Epidermal melanocyte (primary cell): Measurements from ENCODE around the gene GRIK5.

Source experiments
- DNase-seq: peaks from one replicate; pipeline ENCODE4 v3.0.0; 2011; ENCODE audit warnings: low spot score; ENCODE audit not compliant: insufficient read length

GRIK5 gene

DNA sequence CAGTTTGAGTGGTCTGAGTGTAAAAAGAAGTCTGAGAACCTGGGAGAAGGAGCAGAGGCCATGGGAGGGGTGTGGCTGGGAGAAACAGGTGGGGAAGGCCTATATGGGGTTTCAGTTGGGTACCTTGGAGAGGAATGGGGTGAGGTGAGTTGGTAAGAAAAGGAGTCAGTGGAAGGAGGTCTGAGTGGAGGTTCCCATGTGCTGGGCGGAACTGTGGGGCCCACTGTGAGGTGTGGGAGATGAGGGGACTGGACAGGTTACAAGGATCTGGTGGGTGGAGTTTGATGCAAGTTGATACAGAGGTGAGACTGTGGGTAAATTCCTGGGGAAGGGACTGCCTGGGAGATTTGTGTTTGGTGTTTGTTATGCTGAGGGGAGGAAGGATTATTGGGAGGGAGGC is 8.1 kb upstream of the GRIK5 start:
- DNase-seq = no peak

DNA sequence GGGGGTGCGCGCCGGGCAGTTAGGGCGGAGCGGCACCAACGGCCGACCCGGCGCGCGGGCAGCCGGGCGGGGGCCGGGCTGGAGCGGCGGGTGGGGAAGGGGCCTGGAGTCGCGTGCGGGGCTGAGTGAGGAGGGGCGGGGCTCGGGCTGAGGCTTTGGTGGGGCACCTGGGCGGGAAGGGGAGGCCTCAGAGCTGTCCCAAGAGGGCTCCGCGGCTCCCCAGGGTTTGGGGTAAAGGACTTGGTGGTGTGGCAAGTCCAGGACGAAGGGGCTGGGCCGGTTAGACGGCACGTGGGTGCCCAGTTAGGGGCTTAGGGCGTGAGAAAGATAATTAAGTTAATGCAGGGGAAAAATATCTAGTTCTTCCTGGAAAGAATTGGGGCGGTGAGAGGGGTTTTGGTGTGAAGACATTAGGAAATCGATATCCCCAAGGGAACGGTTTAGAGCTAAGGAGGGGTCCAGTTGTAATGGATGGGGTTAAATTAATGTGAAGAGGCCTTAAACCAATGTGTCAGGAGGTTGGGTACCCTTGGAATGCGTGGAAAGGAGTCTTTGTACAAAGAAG is 6.5 kb upstream of the GRIK5 start:
- no peak for DNase-seq

DNA sequence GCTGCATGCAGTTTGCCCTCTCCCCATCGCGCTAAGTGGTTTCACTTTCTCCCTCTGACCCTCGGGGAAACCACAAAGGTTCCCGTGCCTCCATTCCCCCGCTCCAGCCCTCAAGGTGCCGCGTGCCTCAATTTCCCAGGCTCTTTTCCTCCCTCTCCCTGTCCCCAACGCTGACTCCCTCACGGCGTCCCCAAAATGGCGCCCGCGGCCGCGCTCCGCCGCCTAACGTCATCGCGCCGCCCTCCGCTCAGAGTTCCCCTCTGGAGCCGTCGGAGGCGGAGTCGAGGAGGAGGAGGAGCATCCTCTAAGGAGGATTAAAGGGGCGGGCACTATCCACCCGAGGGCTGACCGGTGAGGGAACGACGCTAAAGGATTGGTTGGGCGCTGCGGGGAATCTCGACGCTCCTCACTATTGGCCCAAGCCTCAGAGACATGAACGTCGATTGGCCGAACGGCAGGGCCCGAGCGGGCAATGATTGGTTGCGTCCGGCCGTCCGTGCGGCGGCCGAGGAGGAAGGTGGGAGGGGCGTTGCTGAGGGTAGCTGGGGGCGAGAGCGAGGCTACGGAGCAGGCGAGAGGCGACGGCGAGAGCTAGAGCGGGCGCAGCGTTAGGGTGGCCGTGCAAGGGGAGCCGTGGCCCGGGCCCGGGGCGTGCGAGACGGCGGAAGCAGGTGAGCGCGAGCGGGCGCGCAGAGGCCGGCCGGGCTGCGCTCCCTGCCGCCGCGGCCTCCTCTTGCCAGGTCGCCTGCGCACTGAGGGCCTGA is 5.8 kb upstream of the GRIK5 start, which contains the start of gene ZNF574:
TSS of gene ZNF574 (plus strand) at position 551 of the 764 bp plus-strand sequence. CDS start 2,441 bp downstream, outside the sequence.
- DNase-seq = peak; percentile 97

DNA sequence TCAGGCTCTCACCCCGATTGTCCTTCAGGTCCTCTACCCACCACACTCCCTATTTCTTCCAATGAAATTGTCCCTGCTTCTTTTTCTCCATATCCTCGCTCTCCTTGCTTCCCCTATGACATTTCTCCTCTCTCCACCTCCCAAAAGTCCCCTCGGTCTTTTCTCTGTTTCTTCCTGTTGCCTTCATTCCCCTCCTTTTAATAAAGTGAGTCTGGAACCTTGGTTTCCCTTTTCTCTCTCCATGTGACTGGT is 5.3 kb upstream of the GRIK5 start:
- peak; percentile 41 for DNase-seq

DNA sequence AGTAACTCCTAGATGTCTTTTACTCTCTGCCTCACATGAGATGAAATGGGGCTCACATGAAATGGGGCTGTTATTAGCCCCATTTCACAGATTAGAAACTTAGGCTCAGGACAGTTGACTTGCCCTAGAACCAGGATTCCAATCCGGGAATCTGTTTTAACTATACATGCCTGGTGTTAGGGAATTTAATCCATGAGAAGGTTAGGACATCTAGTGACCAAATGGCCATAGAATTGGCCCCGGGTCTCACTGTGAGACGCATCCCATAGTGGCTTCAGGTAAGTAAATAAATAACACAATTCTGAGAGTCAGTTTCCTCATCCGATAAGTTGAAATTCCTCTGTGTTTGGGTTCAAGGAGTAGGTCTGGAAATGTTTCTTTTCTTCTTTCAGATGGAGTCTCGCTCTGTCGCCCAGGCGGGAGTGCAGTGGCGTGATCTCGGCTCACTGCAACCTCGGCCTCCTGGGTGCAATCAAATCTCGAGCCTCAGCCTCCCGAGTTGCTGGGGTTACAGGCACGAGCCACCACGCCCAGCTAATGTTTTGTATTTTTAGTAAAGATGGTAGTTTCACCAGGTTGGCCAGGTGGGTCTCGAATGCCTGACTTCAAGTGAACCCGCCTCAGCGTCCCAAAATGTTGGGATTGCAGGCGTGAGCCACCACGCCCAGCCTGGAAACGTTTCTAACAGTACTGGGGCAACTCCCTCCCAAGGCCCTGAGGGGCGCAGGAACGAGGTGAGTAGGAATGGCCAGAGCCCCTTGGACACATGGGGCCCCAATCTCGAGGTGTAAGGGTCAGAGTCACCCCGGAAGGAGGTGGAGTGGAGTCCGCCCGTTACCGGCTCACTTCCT is 4.7 kb upstream of the GRIK5 start:
- DNase-seq = no peak

DNA sequence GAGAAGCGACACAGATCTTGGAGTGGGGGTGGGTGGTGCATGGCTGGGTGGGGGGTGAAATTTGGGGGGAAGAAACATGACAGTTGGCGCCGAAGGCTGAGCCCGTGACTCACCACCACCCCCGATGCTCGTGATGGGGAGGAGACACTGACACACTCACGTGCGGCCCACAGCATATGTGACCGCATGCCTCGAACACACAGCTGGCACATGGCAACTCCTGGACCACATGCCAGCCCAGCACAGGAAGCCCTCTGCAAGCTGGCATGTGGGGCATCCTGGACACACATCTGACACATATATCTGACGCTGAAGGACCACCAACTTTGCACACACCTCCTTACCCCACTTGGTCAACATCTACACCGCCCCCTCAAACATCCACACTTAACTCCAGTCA is 1.2 kb upstream of the GRIK5 start:
- no peak for DNase-seq

DNA sequence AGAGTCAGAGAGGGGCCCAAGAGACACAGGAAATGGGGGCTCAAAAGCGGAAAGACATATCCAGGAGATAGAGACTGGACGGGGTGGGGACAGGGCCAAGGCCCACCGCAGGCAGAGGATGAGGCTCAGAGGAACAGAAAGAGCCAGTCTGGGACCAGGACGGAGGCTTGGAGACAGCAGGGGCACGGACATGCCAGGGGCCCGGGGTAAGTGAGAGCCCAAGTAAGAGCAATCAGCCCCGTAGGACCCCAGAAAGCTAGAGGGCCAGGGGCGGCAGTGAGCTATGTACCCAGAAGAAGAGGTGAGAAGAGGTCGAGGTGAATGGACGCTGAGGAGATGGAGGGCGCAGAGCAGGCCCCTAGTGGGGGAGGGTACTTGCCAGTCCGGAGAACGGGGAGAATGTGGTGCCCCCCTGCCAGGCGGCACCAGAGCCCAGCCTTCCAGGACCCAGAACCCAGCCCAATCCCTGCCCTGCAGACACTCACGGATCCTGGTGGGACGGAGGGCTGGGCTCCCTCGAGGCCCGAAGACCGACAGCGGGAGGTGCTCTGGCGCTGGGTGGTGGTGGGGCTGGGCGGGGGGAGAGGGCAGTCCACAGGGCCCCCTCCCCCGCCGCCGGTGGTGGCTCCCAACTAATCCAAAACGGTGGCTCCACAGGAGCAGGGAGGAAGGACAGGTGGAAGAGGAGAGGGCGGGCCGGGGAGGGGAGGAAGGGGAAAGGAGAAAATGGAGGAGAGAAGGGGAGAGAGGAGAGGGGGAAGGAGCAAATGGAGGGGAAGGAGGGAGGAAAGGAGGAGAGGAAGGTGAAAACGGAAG is 1.0 kb downstream of the GRIK5 start:
- DNase-seq = no peak

DNA sequence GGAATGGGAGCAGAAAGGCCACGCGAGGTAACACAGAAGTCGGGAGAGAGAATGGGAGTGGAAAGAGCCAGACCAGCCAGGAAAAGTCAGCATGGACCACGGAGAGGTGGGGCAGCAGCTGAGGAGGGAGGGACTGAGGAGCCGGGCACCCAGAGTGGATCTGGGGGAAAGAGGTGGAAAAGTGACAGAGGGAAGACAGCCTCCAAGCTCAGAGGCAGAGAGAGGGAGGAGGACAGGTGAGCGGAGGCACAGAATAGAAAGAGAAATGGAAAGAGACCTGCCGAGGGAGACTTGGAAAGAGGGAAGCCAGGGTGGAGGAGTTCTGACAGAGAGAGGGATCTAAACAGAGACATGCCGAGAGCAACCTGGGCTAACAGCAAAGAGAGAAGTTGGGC is 1.6 kb downstream of the GRIK5 start:
- DNase-seq = no peak

DNA sequence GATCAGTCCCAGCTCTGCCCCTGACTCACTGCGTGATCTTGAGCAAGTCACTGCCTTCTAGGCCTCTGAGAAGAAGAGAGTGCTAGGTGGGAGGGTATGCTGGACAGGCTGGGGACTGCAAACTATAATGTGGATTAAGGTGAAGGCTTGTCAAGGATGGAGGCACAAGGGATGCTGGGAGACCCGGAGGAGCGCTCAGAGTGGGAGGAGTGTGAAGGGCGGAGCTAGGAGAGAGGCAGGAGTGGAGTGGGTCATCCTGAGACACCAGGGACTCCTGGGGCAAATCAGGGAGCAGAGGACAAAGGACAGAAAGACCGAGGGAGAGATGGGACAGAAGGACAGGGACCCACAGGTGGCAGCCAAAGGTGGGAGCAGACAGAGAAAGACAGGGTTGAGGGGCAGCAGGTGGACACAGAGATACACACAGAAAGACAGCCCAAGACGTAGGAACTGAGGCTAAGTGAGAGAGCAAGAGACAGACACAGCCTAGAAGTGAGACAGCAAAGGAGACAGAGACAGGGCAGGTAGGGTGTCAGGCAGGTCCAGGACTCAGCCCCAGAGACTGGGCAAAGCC is 2.6 kb downstream of the GRIK5 start:
- no peak for DNase-seq

DNA sequence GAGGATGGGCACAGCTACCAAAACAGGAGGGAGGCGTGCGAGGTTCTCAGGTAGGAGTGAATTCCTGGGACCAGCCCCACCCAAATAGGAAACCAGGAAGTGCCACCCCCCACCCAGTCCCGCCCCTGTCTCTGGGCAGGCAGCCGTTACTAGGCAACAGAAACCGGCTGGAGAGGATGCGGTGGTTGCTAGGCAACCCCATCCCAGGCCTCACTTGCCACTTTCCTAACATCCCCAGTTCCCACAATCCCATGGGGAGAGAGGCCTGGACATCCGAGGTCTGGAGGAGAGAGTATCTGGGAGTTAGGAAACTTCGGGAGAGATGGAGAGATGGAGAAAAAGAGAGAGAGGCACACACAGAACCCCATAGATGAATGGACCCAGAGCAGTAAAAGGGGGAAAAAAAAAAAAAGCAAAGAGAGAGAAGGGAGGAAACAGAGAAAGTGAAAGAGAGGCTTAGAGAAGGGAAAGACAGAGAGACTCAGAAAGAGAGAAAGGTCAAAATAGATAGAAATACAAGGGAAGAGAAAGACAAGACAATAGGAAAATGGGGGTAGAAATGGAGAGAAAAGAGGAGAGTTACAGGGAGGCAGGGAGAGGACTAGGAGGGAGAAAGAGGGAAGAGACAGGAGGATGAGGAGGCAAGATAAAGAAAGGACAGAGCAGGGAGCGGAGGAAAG is 3.8 kb downstream of the GRIK5 start:
- no peak for DNase-seq

DNA sequence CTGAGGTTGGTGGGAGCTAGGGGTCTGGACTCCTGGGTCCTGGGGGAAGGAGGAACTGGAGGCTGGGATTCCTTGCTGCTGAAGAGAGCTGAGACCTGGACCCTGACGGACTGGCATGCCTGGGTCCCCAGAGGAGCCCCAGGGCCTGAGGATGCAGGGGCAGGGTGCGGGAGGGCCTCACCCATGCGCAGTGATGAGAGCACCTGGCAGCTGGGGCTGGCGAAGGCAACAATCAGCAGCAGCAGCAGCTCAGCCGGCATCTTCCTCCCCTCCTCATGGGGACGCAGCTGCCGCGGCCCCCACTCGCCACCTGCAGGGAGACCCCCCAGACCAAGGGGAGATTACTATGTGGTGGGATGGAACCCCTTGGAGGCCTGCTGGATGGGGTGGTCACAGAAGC is 4.5 kb downstream of the GRIK5 start:
- DNase-seq = no peak

DNA sequence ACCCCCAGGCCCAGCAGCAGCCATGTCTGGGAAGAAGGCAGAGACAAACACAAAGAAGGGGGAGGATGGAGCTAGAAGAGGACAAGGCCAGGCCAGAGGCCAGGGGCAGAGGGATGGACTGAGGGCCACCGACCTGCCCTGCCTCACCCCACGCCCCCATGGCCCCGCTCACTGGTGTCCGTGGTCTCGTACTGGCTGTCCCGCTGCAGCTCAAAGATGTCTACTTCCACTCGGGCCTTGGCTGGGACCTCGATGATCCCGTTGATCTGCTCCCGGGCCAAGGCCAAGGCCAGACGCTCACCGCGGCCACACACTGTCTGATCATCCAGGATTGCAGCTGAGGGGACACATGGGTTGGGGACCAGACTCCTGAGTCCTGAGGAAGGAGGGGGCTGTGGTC is 5.0 kb downstream of the GRIK5 start:
- no peak for DNase-seq

DNA sequence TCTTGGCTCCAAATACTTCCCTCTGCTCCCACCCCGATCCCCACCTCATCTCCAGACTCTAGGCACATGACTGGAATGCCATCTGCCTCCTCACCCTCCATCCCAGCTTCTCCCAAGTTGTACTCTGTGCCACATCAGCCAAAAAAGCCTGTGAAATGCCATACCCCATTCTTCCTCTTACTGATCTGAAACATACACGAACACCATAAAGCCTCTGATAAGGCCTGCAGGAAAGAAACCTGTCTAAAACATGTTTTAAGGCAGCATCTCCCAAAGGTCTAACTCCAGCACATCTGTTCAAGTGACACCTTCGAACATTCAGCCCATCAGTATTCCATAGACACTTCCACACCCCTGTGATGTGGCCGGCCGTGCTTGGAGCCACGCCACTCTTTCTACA is 5.6 kb downstream of the GRIK5 start:
- no peak for DNase-seq

DNA sequence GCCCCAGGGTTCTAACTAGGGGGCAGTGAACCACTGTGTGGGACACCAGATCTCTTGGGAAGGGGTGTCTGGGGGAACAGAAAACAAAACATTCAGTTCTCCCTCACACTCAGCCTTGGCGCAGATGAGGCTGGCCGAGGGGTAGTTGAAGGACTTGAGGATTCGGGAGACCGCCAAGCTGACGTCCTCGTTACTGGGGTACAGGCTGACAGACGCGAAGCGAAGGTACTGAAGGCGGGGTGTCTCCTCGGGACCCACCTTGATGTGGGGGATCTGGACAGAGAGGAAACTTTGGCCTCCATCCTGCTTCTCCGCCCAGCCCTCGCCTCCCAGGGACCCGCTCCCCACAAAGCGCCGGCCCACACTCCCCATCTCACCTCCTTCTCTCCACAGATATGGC is 7.6 kb downstream of the GRIK5 start:
- no peak for DNase-seq

DNA sequence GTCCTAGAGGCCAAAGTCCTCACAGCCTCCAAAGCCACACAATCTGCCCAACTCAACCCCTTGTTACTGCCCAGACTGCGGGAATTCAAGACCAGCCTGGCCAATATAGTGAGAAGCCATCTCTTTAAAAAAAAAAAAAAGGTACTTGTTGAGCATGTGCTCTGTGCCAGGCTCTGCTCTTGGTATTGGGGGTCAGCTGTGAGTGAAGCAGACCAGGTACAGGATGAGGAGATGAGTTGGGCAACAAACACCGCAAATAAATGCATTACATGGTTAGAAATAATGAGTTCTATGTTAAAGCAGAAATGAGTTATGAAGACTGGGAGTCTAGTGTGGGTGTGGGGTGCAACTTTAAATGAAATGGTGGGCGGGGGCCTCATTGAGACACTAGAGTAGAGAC is 9.9 kb downstream of the GRIK5 start:
- DNase-seq = no peak

DNA sequence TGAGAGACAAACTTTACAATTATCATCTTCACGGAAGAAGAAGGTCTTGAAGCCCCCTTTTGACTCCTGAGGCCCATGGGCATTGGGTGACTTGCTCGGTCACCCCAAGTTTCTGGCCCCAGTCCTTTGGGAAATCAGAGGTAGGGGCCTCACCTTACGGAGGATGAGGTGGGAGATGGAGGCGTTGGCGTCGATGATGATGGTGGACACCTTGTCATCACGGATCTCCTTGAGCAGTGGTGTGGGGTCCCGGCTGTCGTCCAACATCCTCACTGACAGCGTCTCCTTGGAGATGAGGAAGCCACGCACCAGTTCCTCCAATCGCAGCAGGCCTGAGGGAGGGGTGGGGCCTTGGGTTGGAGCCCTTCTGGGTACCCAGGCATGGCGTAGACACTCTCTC is 10.8 kb downstream of the GRIK5 start:
- DNase-seq = no peak

DNA sequence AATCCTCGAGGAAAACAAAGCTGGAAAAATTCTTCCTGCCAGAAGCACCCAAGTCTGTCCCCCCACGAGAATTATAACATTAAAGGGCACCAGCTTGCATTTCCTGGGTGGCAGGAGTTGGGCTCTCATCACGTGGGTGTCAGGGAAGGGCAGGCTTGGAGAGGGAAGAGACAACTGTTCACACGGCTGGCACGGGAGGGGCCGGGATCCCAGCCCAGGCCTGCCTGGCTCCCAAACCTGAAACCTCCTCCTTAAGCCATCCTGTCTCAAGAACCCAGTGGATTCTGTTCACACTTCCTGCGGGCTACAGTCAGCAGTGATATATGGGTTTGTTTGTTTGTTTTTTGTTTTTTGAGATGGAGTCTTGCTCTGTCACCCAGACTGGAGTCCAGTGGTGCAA is 12.2 kb downstream of the GRIK5 start:
- DNase-seq = no peak

DNA sequence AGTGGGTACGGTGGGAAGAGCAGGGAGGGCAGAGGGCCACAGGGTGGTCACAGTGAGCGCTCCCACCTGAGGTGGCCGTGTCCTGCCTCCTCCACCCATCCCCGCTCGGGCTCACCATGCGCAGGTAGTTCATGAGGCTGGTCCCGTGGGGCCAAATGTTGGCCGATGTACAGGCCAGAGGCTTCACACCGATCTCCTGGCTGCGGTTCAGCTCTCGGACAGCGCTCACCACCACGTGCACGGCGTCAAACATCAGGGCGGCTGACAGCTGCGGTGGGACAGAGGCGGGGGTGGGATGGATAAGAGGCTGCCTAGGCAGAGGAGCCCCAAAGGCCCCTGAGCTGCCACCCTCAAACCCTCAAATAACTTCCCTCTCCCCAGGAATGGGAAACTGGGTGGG is 15.8 kb downstream of the GRIK5 start:
- no peak for DNase-seq

DNA sequence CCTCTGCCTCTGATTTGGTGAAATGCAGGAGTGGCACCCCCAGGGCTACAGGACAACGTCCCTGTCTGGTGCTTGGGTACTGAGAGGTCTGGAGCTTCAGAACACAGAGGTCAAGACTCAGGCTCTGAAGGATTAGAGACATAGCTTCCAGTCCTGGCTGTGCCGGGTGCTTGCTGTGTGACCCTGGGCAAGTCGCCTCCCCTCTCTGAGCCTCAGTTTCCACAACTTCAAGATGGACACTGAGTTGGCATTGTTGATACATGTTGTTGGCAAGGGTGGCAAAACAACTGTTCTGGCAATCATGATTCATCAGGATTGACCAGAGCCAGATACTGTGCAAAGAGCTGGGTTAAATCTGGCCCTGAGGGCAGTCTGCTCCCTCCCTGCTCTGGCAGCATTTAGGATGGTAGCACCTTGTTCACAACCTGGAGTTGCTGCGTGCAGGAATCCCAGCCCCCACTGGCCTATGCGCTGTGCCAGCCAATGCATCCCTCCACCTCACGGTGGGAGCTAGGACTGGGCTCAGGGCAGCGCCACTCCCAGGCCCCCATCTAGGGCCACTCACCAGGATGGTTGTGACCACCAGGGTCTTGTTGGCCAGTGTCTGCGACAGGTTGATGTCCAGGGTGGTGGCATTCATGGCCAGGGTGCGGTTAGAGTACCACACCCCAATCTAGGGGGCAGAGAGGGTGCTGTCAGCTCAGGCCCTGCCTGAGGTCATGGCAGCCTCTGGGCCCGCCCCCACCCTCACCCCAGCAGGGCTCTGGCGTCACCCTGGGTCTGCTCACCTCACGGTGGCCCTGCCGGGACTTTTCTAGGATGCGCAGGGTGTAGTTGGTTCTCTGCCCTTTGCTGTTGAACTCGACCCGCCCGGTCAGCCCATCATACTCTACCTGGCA is 16.7 kb downstream of the GRIK5 start:
- DNase-seq = peak; percentile 7
